NCI-H446 treated with DMSO at 0.1 percent for 48 hours (cell line): ENCODE measurements around the gene GRK1.
A peak's percentile ranks its signal among the peaks of the same experiment; 100 is the strongest.

Experiments used
- DNase-seq: peaks from one replicate; lab custom pipeline; 2025; lab: John Stamatoyannopoulos, UW

Gene GRK1

DNA sequence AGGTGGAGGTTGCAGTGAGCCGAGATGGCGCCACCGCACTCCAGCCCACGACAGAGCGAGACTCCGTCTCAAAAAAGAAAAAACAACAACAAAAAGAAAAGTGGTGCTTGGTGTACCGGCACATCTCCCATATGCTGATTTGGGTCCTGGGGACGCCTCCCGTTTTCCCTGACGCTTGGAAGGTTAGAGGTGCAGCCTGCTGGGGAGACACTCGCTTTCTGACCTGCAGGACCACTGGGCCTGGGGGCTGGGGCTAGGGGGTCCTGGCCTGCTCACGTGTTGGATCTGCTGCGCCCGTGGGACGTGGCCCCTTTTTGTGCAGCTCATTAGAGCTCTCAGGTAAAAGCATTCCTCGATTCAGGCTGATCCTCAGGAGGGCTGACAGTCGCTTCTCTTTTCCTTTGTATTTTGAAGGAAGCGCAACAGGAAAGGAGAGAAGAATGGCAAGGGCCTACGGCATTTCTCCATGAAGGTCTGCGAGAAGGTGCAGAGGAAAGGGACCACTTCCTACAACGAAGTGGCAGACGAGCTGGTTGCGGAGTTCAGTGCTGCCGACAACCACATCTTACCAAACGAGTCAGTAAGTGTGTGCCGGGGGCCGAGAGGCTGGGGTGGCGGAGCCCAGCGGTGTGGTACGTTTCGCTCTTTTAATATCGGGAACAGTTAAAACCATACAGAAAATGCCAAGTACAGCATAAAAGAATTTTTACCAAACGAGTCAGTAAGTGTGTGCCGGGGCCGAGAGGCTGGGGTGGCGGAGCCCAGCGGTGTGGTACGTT is 34.1 kb upstream of the GRK1 start:
- no peak for DNase-seq

DNA sequence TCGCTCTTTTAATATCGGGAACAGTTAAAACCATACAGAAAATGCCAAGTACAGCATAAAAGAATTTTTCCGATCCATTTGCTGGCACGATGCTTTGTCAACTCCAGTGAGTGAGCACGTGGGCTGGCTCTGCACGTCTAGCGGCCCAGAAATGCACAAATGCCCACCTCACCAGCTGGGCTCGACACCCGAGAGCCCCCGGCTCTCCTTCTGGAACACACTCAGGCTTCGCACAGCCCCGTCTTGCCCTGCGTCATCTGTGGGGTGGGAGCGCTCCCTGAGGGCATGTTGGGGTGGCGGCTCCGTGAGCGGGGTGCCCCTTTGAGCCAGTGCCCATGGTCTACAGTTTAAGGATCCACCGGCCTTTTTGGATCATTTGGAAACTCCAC is 33.5 kb upstream of the GRK1 start:
- no peak for DNase-seq

DNA sequence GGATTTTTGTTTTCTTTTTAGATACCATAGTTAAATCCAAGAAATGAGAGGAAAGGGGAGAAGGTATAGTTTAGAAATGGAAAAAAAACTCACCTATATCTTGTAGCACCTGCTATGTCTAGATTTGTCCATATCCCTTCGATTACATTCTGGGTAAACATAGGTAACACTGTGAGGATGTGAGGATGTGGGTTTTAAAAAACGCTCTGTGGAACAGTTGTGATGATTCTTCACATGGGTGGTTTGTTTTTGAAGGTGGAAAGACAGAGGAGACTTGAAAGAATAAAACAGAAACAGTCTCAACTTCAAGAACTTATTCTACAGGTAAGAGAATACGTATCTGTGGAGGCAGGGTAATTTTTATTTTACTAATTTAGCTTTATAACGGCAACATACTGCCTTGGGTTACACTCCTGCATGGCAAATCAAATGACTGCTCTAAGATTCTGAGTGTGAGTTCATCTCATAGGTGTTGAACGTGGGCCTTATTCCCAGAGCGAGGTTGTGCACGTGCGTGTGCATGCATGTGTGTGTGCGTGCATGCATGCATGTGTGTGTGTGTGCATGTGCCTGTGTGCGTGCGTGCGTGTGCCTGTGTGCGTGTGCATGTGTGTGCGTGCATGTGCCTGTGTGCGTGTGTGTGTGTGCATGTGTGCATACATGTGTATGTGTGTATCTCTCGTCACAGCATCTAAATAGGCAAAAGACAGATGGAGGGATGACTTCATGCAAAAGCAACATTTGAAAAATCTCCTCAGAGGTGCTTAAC is 32.6 kb upstream of the GRK1 start:
- no peak for DNase-seq

DNA sequence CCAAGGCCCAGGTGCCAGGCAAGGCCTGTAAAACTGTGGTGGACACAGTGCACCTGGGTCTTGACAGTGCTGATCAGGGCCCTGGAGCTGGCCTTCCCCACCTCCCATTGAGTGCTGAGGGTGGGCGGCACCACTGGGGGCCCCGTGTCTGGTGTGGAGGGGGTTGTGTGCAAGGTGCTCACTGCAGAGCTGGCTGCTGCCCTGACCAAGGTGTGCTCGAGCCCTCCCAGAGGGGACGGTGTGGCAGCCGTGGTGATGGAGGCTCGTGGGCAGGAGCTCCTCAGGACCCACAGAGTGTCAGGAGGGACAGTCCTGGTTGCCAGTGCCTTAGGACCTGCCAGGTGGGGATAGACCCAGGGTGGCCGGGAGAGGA is 32.0 kb upstream of the GRK1 start:
- no peak for DNase-seq

DNA sequence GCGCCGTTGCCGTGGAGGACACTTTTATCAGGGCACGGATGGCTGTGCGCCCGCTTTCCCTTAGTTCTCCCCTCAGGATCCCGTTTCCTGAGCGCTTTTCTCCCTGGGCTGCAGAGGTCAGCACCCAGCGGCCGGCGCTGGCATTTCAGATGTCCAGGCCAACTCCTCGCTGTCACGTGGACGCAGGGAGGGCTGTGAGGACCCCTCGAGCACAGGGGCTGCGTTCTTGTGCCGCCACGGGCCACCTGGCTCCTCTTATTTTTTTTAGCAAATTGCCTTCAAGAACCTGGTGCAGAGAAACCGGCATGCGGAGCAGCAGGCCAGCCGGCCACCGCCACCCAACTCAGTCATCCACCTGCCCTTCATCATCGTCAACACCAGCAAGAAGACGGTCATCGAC is 31.3 kb upstream of the GRK1 start:
- no peak for DNase-seq

DNA sequence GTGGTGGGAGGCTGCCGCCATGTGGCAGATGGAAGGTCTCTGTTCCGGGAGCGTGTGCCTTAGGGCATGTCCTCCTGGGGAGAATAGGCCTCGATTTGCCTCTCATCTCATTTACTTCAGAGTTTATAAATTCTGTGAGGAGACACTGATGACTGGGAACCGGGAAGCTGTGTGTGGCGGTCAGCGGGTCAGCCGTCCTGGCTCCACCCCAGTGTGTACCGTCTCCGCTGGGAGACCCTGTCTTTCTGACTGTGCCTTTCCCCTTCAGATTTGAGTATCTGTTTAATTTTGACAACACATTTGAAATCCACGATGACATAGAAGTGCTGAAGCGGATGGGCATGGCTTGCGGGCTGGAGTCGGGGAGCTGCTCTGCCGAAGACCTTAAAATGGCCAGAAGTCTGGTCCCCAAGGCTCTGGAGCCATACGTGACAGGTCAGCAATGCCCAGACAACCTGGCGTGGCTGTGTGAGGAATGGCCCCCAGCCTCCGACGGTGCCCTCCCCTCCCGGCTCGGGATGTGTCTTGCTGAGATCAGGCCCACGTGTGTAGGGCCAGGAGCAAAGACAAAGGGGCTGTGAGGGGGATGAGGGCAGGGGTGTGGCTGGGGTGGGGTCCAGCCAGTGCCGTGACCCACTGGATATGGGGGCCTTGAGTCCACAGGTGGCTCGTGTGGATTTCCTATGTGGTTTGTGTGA is 30.6 kb upstream of the GRK1 start:
- no peak for DNase-seq

DNA sequence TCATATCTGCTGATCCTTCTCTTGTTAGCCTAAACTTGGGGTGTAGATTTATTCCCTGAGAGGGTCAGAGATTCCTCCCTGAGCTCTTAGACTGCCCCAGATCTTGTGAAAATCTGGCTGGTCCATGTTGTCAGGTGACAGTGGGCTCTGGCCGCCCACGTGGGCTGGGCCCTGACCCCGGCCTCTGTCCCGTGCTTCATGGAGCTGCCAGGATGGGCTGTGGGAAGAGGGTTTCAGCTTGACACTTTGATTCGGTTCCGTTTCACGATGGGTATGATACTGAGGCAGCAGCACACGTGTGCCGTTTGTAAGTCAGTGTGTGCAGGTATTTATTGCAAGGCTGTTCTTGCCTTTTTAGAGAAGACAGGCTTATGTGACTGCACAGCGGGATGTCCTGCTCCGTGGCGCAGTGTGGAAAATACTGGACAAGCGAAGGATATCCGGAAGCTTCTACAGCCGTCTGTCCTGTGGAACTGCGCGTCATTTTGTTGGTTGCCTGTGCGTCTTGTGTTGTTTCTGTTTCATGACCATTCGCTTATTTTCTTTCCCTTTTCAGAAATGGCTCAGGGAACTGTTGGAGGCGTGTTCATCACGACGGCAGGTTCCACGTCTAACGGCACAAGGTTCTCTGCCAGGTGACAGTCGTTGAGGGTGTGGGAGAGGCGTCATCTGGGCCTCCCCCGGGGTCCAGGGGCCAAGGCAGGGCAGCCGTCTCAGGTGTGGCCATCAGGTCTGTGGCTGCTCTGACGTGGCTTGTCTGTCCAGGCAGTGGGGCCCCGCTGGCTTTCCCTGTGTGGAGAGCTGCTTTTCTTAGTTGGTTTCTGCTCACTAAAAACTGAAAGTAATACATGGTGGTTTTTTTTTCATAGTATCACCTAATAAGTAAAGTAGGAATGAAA is 29.5 kb upstream of the GRK1 start:
- no peak for DNase-seq

DNA sequence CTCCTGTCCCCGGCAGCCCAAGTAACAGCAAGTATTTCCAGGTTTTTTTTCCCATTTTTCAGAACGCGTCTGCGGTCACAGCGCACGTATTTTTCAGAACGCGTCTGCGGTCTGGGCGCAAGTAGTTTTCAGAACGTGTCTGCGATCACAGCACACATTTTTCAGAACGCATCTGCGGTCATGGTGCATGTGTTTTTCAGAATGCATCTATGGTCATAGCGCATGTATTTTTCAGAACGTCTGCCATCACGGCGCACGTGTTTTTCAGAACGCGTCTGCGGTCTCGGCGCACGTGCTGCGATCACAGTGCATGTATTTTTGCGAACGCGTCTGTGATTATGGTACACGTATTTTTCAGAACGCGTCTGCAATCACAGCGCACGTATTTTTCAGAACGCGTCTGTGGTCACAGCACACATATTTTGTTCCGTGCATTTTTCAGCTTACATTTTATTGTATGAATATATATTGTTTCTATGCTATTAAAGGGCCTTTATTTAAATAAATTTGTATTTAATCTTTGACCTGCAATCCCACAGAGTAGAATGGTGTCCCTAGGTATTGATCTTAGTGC is 28.8 kb upstream of the GRK1 start:
- no peak for DNase-seq

DNA sequence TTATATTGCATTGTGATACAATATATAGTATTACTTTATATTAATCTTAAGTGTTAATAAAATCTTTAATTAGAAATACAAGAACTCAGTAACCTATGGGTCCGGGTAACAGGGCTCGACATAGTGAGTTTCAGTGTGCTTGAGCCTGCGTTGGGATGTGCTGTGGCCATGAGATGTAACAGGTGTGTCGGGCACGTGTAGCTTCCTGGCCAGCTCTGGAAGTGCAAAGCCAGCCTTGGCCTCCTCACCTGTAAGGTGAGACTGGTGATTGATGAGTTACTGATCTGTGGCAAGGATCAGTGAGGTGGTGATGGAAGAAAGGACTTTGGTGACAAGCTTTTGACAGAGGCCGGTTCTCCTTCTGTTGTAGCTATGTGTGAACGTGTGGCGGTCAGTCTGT is 28.2 kb upstream of the GRK1 start:
- no peak for DNase-seq

DNA sequence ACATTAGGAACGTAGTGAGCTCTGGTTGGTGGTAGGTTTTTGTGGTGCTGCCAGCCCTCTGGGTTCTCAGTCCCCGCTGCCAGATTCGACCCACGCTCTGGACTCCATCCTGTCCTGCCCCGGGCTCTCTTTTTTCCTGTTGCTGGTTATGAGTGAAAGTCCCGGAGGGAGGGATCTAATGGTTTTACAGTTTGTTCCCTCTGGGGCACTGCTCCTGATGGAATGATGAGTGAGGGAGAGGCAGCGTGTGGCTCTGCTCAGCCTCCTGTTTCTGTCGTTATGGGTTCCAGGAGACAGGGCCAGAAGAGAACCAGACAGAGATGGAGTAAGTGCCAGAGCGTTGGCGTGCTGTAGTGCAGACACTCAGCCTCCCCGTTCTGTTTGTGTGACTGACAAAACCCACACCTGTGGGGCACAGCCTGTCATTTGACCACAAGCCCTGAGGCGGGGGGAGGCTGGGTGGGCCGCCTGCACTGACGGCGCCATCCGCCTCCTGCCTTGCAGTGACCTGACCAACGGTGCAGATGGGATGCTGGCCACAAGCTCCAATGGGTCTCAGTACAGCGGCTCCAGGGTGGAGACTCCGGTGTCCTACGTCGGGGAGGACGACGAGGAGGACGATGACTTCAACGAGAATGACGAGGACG is 27.3 kb upstream of the GRK1 start:
- no peak for DNase-seq

DNA sequence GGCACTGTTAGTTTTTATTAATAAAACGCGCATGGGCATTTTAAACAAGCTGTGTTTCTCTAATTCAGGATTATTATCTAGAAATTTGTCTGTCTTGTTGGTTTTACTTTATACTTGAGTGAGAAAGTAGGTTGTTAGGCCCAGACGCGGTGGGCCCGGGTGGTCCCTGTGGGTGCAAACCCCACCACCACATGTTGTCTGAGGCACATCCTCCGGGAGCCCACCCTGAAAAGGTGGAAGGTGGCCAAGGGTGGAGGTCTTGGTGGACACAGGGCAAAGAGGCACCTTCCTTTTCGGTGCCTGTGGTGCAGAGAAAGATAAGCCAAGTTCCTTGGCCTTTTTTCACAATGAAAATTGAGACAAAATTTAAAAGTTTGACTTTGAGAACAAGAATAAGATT is 25.6 kb upstream of the GRK1 start:
- no peak for DNase-seq

DNA sequence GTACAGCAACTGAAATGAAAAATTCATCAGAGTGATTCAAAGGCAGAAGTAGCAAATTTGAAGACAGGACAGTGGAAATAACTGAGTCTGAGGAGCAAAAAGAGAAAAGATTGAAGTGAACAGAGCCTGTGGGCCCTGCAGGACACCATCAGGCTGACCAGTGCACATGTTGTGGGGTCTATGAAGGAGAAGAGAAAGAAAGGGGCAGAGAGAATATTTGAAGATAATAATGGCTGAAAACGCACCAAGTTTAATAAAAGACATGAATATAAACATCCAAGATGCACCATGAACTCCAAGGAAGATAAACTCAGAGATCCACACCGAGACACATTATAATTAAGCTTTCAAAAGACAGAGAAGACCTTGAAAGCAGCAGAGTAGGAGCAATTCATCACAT is 24.5 kb upstream of the GRK1 start:
- no peak for DNase-seq

DNA sequence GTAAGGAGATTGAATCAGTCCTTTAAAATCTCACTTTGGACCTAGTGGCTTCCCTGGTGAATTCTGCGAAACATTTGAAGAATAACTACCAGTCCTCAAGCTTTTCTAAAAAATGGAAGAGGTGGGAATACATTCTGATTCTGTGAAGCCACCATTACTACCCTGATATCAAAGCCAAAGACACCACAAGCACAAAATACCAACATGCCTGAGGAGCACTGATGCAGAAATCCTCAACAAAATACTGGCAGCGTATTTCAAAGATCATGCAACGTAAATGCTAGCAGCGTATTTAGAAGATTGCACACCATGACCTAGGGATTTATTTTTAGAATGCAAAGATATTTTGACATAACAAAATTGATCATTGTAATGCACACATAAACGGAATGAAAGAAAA is 23.4 kb upstream of the GRK1 start:
- DNase-seq: no peak

DNA sequence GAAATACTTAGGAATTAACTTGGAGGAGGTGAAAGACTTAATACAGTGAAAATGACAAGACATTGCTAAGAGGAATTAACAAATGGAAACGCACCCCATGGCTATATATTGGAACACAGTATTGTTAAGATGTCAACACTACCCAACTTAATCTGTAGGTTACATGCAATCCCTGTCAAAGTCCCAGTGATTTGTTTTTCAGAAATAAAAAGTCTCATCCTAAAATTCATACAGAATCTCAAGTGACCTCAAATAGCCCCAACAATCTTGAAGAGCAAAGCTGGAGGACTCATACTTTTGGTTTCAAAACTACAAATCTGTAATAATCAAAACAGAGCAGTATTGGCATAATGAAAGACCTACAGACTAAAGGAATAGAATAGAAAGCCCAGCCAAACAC is 22.2 kb upstream of the GRK1 start:
- no peak for DNase-seq

DNA sequence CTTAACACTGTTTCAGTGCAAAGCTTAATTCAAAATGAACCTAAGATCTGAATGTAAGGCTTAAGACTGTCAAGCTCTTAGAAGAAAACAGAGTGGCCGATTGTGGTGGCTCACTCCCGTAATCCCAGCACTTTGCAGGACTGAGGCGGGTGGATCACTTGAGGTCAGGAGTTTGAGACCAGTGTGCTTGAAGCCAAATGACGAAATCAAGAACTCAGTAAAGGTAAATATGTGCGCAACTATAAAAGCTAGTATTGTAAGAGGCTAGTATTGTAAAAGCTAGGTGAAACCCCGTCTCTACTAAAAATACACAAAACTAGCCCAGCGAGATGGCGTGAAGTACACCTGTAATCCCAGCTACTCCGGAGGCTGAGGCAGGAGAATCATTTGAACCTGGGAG is 21.7 kb upstream of the GRK1 start:
- DNase-seq: no peak

DNA sequence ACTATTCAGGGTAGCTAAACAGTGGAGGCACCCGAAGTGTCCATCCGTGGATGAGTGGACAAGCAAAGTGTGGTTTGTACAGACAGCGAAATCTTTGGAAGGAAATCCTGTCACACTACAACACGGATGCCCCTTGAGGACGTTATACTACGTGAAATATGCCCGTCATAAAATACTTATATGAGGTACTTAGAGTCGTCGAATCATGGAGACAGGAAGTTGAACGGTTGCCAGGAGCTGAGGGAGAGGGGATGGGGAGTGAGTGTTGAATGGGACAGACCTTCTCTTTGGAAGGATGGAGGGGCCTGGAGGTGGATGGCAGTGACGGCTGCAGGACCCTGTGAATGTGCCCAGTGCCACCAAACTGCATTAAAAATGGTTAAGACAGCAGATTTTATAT is 20.6 kb upstream of the GRK1 start:
- no peak for DNase-seq

DNA sequence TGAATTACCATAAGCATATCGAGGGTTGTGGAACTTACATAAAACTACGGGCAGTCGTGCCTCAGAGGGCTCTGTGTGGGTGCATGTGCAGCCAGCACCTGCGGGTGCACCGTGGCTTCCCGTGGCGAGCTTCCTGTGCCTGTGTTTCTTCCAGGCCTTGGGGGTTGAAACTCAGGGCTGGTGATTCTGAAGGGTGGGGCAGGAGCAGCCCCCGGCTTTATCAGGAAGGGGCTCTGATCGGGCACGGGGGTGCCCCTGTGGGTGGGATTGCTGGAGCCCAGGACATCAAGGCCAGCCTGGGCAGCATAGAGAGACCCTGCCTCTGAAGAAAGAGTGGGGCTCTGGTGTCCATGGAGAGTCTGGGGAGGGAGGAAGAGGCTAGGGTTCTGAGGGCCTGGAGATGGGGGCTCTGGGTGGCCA is 20.1 kb upstream of the GRK1 start:
- DNase-seq: no peak

DNA sequence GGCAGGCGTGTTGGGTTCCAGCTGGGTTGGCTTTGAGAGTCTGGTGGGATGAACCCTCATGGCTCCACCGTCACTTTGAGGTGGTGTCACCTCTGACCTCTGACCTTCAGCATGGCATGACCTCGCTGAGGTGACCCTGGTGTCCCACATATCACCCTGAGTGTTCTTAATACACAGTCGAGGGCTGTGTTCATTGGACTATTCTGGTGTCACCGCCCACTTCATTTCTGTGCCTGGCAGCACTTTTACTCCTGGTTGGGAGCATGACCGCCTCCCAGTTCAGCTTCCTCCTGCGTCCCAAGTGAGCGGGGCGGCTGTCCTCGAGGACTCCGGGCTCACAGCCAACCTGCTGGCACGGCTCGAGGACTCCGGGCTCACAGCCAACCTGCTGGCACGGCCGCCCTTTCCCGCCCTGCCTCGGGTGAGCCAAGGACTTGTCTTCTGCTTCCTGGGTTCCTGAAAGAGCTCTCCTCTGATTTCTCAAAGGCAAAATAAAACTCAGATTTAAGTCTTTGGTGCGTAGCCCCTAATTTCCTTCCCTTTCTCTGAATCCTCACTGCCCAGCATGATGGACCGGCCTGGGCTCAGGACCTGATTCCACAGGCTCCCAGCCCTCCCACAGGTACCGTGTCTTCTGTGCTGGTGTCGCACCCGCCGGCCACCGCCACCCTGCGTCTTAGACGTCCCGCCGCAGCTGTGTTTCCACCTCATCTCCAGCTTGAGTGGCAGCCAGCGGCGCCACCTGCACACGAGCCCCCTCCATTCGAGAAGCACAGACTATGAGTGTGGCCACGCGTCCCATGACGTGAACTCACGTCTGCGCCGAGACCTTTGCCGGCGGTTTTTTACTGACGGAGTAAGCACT is 19.4 kb upstream of the GRK1 start:
- peak; percentile 47 for DNase-seq

DNA sequence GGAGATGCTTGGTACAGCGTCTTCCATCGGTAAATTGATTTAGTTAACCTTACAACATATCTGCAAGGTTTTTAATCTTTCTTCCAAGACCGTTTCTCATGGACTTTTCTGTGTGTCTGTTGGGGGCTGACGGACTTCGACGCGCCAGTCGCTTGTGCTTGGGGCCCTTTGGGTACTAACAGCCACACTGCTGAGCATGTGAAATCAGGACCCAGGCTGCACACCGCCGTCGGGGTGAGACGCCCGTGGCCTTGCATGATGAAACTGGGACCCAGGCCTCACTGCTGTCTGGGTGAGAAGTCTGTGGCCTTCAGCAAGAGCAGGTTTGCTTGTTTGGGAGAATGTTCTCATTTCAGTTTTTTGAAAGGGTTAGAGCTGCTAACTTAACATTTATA is 18.8 kb upstream of the GRK1 start:
- DNase-seq: no peak

DNA sequence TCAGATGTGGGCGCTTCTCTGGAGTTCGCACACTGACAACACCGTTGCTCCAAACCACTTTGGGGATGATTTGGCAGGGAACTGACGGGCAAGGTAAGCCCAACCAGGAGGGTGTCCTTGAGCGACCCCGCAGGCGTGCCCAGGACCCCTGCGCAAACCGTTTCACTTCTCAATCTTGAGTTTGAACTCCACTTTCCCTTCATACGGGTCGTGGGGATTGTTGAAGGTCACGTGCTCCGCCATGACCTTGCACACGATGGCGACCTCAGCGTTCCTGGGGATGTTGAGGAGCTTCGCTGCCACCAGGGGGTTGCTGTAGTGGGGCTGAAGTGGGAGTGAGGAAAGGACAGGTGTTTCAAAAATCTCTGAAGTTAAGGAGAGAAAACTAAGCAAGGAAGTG is 17.8 kb upstream of the GRK1 start:
- no peak for DNase-seq
